Right lobe of liver (tissue), 4 donors: ENCODE data around the gene EPHA6.

Experiments
- CTCF ChIP-seq, 4 donors: fragments of 200-600 bp in 3 of 4; fragments of 450-650 bp in 1 of 4; IDR thresholded peaks; one replicate each; pipeline versions ENCODE4 v1.5.1 to v1.8.0; 2016 to 2022; ENCODE audit warnings: antibody characterized with exemption in 4 of 4, mild to moderate bottlenecking in 2 of 4
- POLR2A ChIP-seq: fragments of 450-650 bp; IDR thresholded peaks from one replicate; pipeline ENCODE4 v1.6.1; 2017; ENCODE audit warnings: antibody characterized with exemption, mild to moderate bottlenecking
- donor health status: DM: no; HTN: no; CAD: no.
- donor health status: DM: no; HTN: no; CAD: no.
- donor health status: DM: no; HTN: yes; CAD: no.

- TF ChIP-seq CTCF (IDR thresholded peaks at IDR 0.05) (no peak), POLR2A (no peak)
Measured at GRCh38 chr3:97037294-97037943, 223.0 kb downstream of the EPHA6 start.
